Progenitor cell of endocrine pancreas (in vitro differentiated cells): ENCODE measurements around the gene NTPCR. TPM values are rescaled to one million over a fixed set of nuclear protein-coding genes. Genes with fewer than 3 reads are reported as not detected.

Source experiments
- DNase-seq: peaks from one replicate; pipeline ENCODE4 v3.0.0; 2021; ENCODE audit warnings: low spot score; ENCODE audit not compliant: unreplicated experiment
- H3K27ac Mint-ChIP-seq: 2 replicates; pipeline ENCODE4 v1.8.0; 2021; ENCODE audit warnings: mild to moderate bottlenecking, moderate library complexity, mixed read lengths
- H3K27me3 Mint-ChIP-seq: 2 replicates; pipeline ENCODE4 v1.8.0; 2021; ENCODE audit warnings: mixed read lengths
- H3K36me3 Mint-ChIP-seq: 2 replicates; pipeline ENCODE4 v1.8.0; 2022; ENCODE audit warnings: mixed read lengths; ENCODE audit not compliant: insufficient read depth
- H3K4me1 Mint-ChIP-seq: 2 replicates; pipeline ENCODE4 v1.8.0; 2021; ENCODE audit warnings: low read depth, mixed read lengths
- H3K4me3 Mint-ChIP-seq: 2 replicates; pipeline ENCODE4 v1.8.0; 2021; ENCODE audit warnings: low read depth, mild to moderate bottlenecking, moderate library complexity, mixed read lengths
- H3K9me3 Mint-ChIP-seq: 2 replicates; pipeline ENCODE4 v1.8.0; 2021; ENCODE audit warnings: low read depth, mixed read lengths
- total RNA-seq: library from RNA; stranded (reverse); gene quantifications from 2 replicates; pipeline ENCODE4 v1.2.1, GENCODE V29; 2021
- TF ChIP-seq, protein P1 (sequence below): fragments of 200-600 bp; sonication (generic); IDR thresholded peaks from one replicate; pipeline ENCODE4 v1.5.0; 2021; ENCODE audit warnings: antibody characterized with exemption, mild to moderate bottlenecking; ENCODE audit not compliant: unreplicated experiment

The NTPCR gene
- total RNA-seq, 1 donor from 2014 or later, result 59.0 TPM

DNA sequence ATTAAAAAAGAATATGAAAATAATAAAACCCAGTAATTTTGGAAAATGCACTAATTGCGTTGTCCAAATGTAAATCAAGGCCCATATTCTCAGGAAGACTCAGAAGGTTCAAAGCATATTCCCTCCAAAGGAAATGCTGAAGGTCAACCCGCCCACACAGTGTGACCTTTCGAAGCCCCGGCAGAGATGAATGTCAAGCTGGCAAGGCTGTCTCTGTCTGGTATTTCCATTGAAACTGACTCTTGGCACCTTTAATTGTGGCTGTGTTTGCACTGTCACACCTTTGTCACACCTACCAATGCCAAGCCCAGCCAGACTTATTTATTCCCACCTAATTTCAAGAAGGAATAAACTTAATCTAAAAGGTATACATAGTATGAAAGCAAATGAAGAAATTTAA, 82.5 kb downstream of the NTPCR start:
- Mint-ChIP-seq H3K36me3 (peaks cover 2% of the 10 kb centered on the region), H3K9me3 (no peaks in the 10 kb centered on the region), H3K4me1 (peaks cover 45% of the 10 kb centered on the region), H3K27ac (no peak overlapping the region), H3K27me3 (no peaks in the 10 kb centered on the region), H3K4me3 (no peak overlapping the region)
- DNase-seq, result no peak
- TF ChIP-seq, protein P1, sequence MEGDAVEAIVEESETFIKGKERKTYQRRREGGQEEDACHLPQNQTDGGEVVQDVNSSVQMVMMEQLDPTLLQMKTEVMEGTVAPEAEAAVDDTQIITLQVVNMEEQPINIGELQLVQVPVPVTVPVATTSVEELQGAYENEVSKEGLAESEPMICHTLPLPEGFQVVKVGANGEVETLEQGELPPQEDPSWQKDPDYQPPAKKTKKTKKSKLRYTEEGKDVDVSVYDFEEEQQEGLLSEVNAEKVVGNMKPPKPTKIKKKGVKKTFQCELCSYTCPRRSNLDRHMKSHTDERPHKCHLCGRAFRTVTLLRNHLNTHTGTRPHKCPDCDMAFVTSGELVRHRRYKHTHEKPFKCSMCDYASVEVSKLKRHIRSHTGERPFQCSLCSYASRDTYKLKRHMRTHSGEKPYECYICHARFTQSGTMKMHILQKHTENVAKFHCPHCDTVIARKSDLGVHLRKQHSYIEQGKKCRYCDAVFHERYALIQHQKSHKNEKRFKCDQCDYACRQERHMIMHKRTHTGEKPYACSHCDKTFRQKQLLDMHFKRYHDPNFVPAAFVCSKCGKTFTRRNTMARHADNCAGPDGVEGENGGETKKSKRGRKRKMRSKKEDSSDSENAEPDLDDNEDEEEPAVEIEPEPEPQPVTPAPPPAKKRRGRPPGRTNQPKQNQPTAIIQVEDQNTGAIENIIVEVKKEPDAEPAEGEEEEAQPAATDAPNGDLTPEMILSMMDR, result no peak

GRCh38 chr1:233033361-233033760, 83.0 kb downstream of the NTPCR start:
- Mint-ChIP-seq H3K27ac (no peak overlapping the region), H3K4me3 (no peak overlapping the region), H3K27me3 (no peaks in the 10 kb centered on the region), H3K4me1 (peaks cover 48% of the 10 kb centered on the region), H3K9me3 (no peaks in the 10 kb centered on the region), H3K36me3 (peaks cover 2% of the 10 kb centered on the region)
- TF ChIP-seq, protein P1, result no peak
- DNase-seq, result no peak

Other genes starting within 250 kb of the NTPCR start
- gene MAP10, start 145.2 kb upstream of the NTPCR start, total RNA-seq, result 3.2 and 3.6 TPM in 2 replicates